Sigmoid colon (tissue), 7 donors: ENCODE measurements around the gene GET3. TPM values are rescaled to one million over a fixed set of nuclear protein-coding genes. Genes with fewer than 3 reads are reported as not detected.

Experiments
- DNase-seq: peaks from one replicate; pipeline ENCODE4 v3.0.0-alpha.2; 2019
- H3K27ac ChIP-seq, 4 donors: fragments of 200-600 bp; sonication (generic); one replicate each; pipeline ENCODE4 v1.5.1; 2016 to 2019; ENCODE audit warnings: mild to moderate bottlenecking in 1 of 4
- H3K27me3 ChIP-seq, 3 donors: fragments of 200-600 bp; sonication (generic); one replicate each; pipeline ENCODE4 v1.5.1; 2019; ENCODE audit warnings: mild to moderate bottlenecking in 1 of 3
- H3K36me3 ChIP-seq, 4 donors: fragments of 200-600 bp; sonication (generic); one replicate each; pipeline ENCODE4 v1.5.1; 2016 to 2019
- H3K4me1 ChIP-seq, 4 donors: fragments of 200-600 bp; sonication (generic); one replicate each; pipeline ENCODE4 v1.5.1; 2017 to 2019
- H3K4me3 ChIP-seq, 4 donors: fragments of 200-600 bp; sonication (generic); one replicate each; pipeline ENCODE4 v1.5.1; 2017 to 2019; ENCODE audit warnings: mild to moderate bottlenecking in 2 of 4, moderate library complexity in 1 of 4
- H3K9me3 ChIP-seq, 4 donors: fragments of 200-600 bp in 3 of 4; sonication (generic) in 3 of 4; one replicate each; pipeline versions ENCODE4 v1.5.1 to v1.6.1; 2013 to 2019
- EP300 ChIP-seq, 4 donors: sonication (generic); formaldehyde crosslinking; IDR thresholded peaks; one replicate each; pipeline ENCODE4 v1.6.1; 2017; ENCODE audit warnings: antibody characterized with exemption in 4 of 4
- POLR2A ChIP-seq, 2 donors: fragments of 450-650 bp; IDR thresholded peaks; one replicate each; pipeline ENCODE4 v1.6.1; 2016; ENCODE audit warnings: antibody characterized with exemption in 2 of 2, mild to moderate bottlenecking in 2 of 2, moderate library complexity in 2 of 2
- POLR2AphosphoS5 ChIP-seq, 4 donors: sonication (generic); formaldehyde crosslinking; IDR thresholded peaks; one replicate each; pipeline ENCODE4 v1.6.1; 2017; ENCODE audit warnings: antibody characterized with exemption in 4 of 4
- WGBS, 2 donors: extraction: QIAGEN DNeasy Blood & Tissue Kit; methylation state at CpG; one replicate each; pipeline ENCODE4 v1.1.7; 2013; 5-methylcytosine and 5-hydroxymethylcytosine counted together
- intact Hi-C: fragments of 100-400 bp; cut with DNase I; formaldehyde crosslinking; loops from one replicate; pipeline ENCODE4 v1.15.1; 2023
- polyA plus RNA-seq, 3 donors: library from polyadenylated mRNA; stranded (reverse); fragments of 200-250 nt; gene quantifications; one replicate each; pipeline ENCODE4 v1.2.3, GENCODE V29; 2013
- total RNA-seq, 4 donors: library from RNA; depleted of rRNA; stranded (reverse); fragments of >200 nt; gene quantifications; one replicate each; pipeline ENCODE4 v1.1.0, GENCODE V29; 2016
- TF ChIP-seq, protein P1 (sequence below), 4 experiments: fragments of 450-650 bp in 3 of 4; fragments of 200-600 bp in 1 of 4; IDR thresholded peaks; one replicate each; pipeline ENCODE4 v1.5.1; 2016 to 2019; ENCODE audit warnings: antibody characterized with exemption in 4 of 4, mild to moderate bottlenecking in 3 of 4, moderate library complexity in 2 of 4
- donor health status: healthy with polysubstance abuse.
- donor health status: Bipolar disorder and iron deficiency.
- donor health status: healthy.

Gene GET3
- total and polyA plus RNA-seq, 7 donors: 34.6 to 121 (median 59.4) TPM

DNA sequence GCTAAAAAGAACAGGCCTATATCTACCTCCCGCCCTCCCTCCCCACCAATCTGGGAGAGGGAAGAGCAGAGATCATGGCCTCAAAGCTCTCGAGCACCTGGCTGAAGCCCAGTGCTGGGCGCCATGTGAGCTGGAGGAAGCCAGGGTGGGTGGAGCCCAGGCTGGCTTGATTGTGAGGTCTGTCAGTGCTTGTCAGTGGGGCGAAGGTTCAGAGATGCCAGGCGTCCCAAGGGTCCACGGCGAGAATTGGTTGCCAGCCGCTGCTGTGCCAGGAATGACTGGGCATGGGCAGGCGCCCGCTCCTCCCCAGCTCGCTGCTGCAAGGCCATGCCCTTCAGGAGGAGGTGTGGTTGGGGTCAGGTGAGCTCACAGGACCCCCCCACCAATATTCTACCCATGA is 25.8 kb downstream of the GET3 start:
- no peaks in the 10 kb centered on the region for H3K27me3 ChIP-seq
- 96 to 97% methylated on average over 11 of the region's 11 CpGs for WGBS, 2 donors

DNA sequence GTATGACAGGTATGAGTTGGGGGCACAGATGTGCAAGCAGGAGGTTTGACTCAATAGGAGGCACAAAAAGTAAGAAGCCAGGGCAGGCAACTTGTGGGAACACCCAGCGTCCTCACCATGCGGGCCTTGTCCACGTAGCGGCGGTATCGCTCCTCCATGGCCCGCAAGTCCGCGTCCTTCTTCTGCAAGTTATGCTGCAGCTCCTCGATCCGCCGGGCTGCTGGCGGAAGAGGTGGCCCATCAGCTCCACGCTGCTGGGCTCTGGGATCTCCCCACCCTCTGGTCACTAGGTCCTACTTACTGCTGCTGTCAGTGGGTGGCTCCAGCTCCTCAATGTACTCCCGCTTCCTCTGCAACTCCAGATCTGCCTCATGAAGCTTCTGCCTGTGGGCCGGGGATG is 27.4 kb downstream of the GET3 start:
- TF ChIP-seq POLR2A (IDR thresholded peaks at IDR 0.05): no peak
- no peak for TF ChIP-seq POLR2AphosphoS5 (IDR thresholded peaks at IDR 0.05)
- TF ChIP-seq, protein P1, sequence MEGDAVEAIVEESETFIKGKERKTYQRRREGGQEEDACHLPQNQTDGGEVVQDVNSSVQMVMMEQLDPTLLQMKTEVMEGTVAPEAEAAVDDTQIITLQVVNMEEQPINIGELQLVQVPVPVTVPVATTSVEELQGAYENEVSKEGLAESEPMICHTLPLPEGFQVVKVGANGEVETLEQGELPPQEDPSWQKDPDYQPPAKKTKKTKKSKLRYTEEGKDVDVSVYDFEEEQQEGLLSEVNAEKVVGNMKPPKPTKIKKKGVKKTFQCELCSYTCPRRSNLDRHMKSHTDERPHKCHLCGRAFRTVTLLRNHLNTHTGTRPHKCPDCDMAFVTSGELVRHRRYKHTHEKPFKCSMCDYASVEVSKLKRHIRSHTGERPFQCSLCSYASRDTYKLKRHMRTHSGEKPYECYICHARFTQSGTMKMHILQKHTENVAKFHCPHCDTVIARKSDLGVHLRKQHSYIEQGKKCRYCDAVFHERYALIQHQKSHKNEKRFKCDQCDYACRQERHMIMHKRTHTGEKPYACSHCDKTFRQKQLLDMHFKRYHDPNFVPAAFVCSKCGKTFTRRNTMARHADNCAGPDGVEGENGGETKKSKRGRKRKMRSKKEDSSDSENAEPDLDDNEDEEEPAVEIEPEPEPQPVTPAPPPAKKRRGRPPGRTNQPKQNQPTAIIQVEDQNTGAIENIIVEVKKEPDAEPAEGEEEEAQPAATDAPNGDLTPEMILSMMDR (IDR thresholded peaks at IDR 0.05): no peak
- no peak for TF ChIP-seq EP300 (IDR thresholded peaks at IDR 0.05)
- 97% methylated on average over 16 of the region's 16 CpGs for WGBS, 2 donors
- Histone ChIP-seq H3K4me3 (no peak overlapping the region), H3K9me3 (no peaks in the 10 kb centered on the region), H3K27ac (no peak overlapping the region), H3K4me1 (peaks cover 0 to 10% (median 0%) of the 10 kb centered on the region in 4 donors), H3K36me3 (peaks cover 0 to 32% (median 2%) of the 10 kb centered on the region in 4 donors), H3K27me3 (no peaks in the 10 kb centered on the region)
- intact Hi-C loops: loop anchor here (5.0 kb wide), 1 partner anchor 38 kb away; the partner anchor contains the start of genes PRDX2 and THSD8
- no peak for DNase-seq

More for the DNA sequence above, 25.8 kb downstream of the GET3 start:
- Histone ChIP-seq H3K9me3 (no peaks in the 10 kb centered on the region), H3K36me3 (peaks cover 0 to 30% (median 2%) of the 10 kb centered on the region in 4 donors), H3K4me3 (no peak overlapping the region), H3K4me1 (peaks cover 0 to 11% (median 0%) of the 10 kb centered on the region in 4 donors), H3K27ac (no peak overlapping the region)
- no peak for DNase-seq
- intact Hi-C loops: no loop called here
- TF ChIP-seq POLR2AphosphoS5 (IDR thresholded peaks at IDR 0.05) (no peak), POLR2A (IDR thresholded peaks at IDR 0.05) (no peak), EP300 (IDR thresholded peaks at IDR 0.05) (no peak)
- TF ChIP-seq, protein P1 (IDR thresholded peaks at IDR 0.05): no peak

DNA sequence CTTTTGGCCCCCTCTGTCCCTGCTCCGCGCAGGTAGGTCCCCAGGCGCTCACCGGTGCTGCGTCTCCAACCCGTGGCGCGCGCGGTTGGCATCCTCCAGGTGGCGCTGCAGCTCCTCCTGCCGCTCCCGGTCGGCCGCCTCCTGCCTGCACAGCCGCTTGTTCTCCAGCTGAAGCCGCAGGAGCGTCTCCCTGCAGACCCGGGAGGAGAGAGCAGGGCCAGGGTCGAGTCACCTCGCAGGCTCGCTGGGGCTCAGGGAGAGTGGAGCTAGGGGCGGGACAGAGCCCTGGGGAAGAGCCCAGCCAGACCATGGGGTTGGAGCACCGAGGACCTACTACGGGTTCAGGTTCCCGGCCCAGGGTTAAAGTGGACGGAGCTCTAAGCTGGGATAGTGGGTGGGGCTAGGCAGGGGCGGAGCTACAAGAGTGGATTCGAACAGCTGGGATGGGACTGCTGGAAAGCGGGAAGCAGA is 28.8 kb downstream of the GET3 start:
- Histone ChIP-seq H3K36me3 (peaks cover 0 to 32% (median 2%) of the 10 kb centered on the region in 4 donors), H3K27me3 (no peaks in the 10 kb centered on the region), H3K4me3 (peak overlapping the region; percentile 25 to 54 (median 38)), H3K4me1 (peaks cover 0 to 10% (median 0%) of the 10 kb centered on the region in 4 donors), H3K27ac (peak overlapping the region; percentile 55 to 80 (median 70)), H3K9me3 (no peaks in the 10 kb centered on the region)
- DNase-seq: peak; percentile 93
- 45% methylated on average over 30 of the region's 30 CpGs for WGBS, 2 donors
- intact Hi-C loops: loop anchor here (1.0 to 5.0 kb wide), 2 partner anchors 36 to 81 kb away; partner anchors contain the start of genes PRDX2 and THSD8
- no peak for TF ChIP-seq EP300 (IDR thresholded peaks at IDR 0.05)
- peak in 2 of 4 donors; percentile 9 to 58 for TF ChIP-seq POLR2AphosphoS5 (IDR thresholded peaks at IDR 0.05)
- no peak for TF ChIP-seq POLR2A (IDR thresholded peaks at IDR 0.05)
- TF ChIP-seq, protein P1 (IDR thresholded peaks at IDR 0.05): peak; percentile 58 to 95 (median 70)

DNA sequence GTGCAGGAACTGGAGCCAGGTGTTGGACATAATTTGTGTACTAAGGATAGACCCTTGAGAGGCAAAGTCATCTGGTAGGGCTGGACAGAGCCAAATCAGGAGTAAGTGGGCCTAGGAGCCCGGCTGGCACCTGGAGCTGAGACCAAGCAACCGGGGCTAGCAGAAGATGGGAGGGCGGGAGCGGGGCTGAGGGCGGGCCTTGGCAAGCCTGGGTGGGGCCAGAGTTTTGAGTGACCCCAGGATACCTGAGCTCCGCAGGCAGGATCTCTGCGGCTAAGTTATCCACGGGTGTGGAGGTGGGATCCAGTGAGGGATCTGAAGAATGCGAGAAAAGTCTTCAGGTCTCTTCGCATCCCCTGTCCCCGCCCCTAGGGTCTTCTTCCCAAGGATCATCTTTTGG is 29.9 kb downstream of the GET3 start:
- H3K36me3 ChIP-seq: peaks cover 0 to 32% (median 2%) of the 10 kb centered on the region in 4 donors

More for the DNA sequence above, 29.9 kb downstream of the GET3 start:
- Histone ChIP-seq H3K9me3 (no peaks in the 10 kb centered on the region), H3K4me1 (peaks cover 0 to 10% (median 0%) of the 10 kb centered on the region in 4 donors), H3K4me3 (no peak overlapping the region), H3K27me3 (no peaks in the 10 kb centered on the region), H3K27ac (no peak overlapping the region)
- no peak for TF ChIP-seq POLR2A (IDR thresholded peaks at IDR 0.05)
- no peak for TF ChIP-seq POLR2AphosphoS5 (IDR thresholded peaks at IDR 0.05)
- TF ChIP-seq, protein P1 (IDR thresholded peaks at IDR 0.05): no peak
- no peak for TF ChIP-seq EP300 (IDR thresholded peaks at IDR 0.05)
- WGBS, 2 donors: 93 to 96% methylated on average over 11 of the region's 11 CpGs
- intact Hi-C loops: loop anchor here (5.0 kb wide), 1 partner anchor 35 kb away; the partner anchor contains the start of genes PRDX2 and THSD8
- no peak for DNase-seq
